PC-9 (cell line): Measurements from ENCODE around the gene PCK2. TPM values are rescaled to one million over a fixed set of nuclear protein-coding genes. Genes with fewer than 3 reads are reported as not detected.

ENCODE experiments used
- BruUV-seq: library from RNA; stranded (reverse); fragments of 400-500 nt; replicated peaks from 2 replicates; lab custom pipeline; 2021; lab: Mats Ljungman, UMichigan
- CTCF ChIA-PET: fragments of 300-600 bp; sonication (Branson Sonifier 250); formaldehyde crosslinking; loops from one replicate; lab custom pipeline; 2022; ENCODE audit warnings: antibody characterized with exemption; lab: Charles Lee
- POLR2A ChIA-PET: fragments of 300-600 bp; sonication (Branson Sonifier 250); formaldehyde crosslinking; loops from one replicate; lab custom pipeline; 2022; ENCODE audit warnings: antibody characterized with exemption; ENCODE audit not compliant: unreplicated experiment; lab: Charles Lee
- DNase-seq, 2 experiments: peaks; one replicate each; pipeline versions ENCODE4 v3.0.0 to v3.0.0-alpha.2; 2015 to 2022; ENCODE audit warnings: mixed read lengths in 1 of 2
- H2AFZ ChIP-seq: fragments of 200-600 bp; sonication (generic); 2 replicates; pipeline ENCODE4 v1.8.1; 2017; ENCODE audit warnings: antibody characterized with exemption
- H3F3A ChIP-seq: fragments of 200-600 bp; sonication (generic); 2 replicates; pipeline ENCODE4 v1.8.1; 2017; ENCODE audit warnings: antibody characterized with exemption, mild to moderate bottlenecking, low read depth; ENCODE audit not compliant: insufficient read depth
- H3K27ac ChIP-seq: fragments of 200-600 bp; sonication (generic); 2 replicates; pipeline ENCODE4 v1.6.1; 2016; ENCODE audit warnings: mixed run types
- H3K27me3 ChIP-seq: fragments of 200-600 bp; sonication (generic); 2 replicates; pipeline ENCODE4 v1.6.1; 2016; ENCODE audit warnings: low read depth, mixed run types; ENCODE audit not compliant: insufficient read depth
- H3K36me3 ChIP-seq: fragments of 200-600 bp; sonication (generic); 2 replicates; pipeline ENCODE4 v1.6.1; 2016; ENCODE audit warnings: low read depth, mixed run types
- H3K4me1 ChIP-seq: fragments of 200-600 bp; sonication (generic); replicated peaks from 2 replicates; pipeline ENCODE4 v1.6.1; 2016; ENCODE audit warnings: mixed run types; ENCODE audit not compliant: insufficient read depth
- H3K4me2 ChIP-seq: fragments of 200-600 bp; sonication (generic); 2 replicates; pipeline ENCODE4 v1.6.1; 2017; ENCODE audit warnings: mixed run types
- H3K4me3 ChIP-seq: fragments of 200-600 bp; sonication (generic); 2 replicates; pipeline ENCODE4 v1.6.1; 2016; ENCODE audit warnings: mixed run types
- H3K79me2 ChIP-seq: fragments of 200-600 bp; sonication (generic); 2 replicates; pipeline ENCODE4 v1.6.1; 2017; ENCODE audit warnings: low read depth, mixed run types
- H3K9me2 ChIP-seq: fragments of 200-600 bp; sonication (generic); 2 replicates; pipeline ENCODE4 v1.8.1; 2017; ENCODE audit warnings: mild to moderate bottlenecking; ENCODE audit not compliant: insufficient read depth
- H3K9me3 ChIP-seq: fragments of 200-600 bp; sonication (generic); 2 replicates; pipeline ENCODE4 v1.8.1; 2016; ENCODE audit warnings: low read depth; ENCODE audit not compliant: insufficient read depth
- H4K20me1 ChIP-seq: fragments of 200-600 bp; sonication (generic); 2 replicates; pipeline ENCODE4 v1.8.1; 2017; ENCODE audit not compliant: insufficient read depth
- EZH2 ChIP-seq: fragments of 200-600 bp; sonication (generic); IDR thresholded peaks from 2 replicates; pipeline ENCODE4 v1.8.0; 2017; ENCODE audit warnings: antibody characterized with exemption, low read depth
- intact Hi-C: fragments of 100-400 bp; cut with micrococcal nuclease; formaldehyde crosslinking; loops from one replicate; pipeline ENCODE4 v1.10.0; 2022; ENCODE audit not compliant: unreplicated experiment
- total RNA-seq: library from RNA; stranded (reverse); gene quantifications from 2 replicates; pipeline ENCODE4 v1.2.3, GENCODE V29; 2021
- TF ChIP-seq, protein P1 (sequence below): fragments of 200-600 bp; sonication (generic); conservative IDR thresholded peaks from 2 replicates; pipeline ENCODE4 v1.6.1; 2017; ENCODE audit warnings: mixed run types, antibody characterized with exemption, mild to moderate bottlenecking, moderate library complexity

The PCK2 gene
- total RNA-seq, 1 experiment from 2014 or later, result 77.4 TPM

DNA sequence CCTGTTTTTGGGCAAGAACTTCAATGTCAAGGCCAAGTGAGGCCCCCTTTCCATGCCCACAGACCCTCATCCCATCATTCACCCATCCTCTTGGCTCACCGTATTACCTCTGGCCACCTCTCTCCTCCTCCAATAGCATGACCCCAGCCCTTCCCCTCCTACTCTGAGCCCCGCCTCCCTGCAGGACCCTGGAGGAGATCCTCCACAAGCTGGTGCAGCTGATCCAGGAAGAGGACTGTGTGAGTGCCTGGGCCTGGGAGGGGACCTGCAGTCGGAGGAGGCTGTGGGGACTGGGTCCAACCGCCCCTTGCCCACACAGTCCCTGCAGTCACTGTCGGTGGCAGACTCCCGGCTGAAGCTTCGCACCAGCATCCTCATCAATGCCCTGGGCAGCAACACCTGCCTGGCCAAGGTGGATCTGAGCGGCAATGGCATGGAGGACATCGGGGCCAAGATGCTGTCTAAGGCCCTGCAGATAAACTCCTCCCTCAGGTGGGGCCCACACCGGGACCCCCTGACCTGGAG is 35.1 kb upstream of the PCK2 start:
- Histone ChIP-seq H3K79me2 (no peaks in the 10 kb centered on the region), H4K20me1 (no peaks in the 10 kb centered on the region), H3K4me1 (no peaks in the 10 kb centered on the region), H3F3A (no peaks in the 10 kb centered on the region), H3K4me3 (no peak overlapping the region), H3K9me3 (no peaks in the 10 kb centered on the region), H3K36me3 (no peaks in the 10 kb centered on the region), H3K4me2 (no peak overlapping the region), H3K27ac (no peak overlapping the region), H2AFZ (no peak overlapping the region), H3K9me2 (no peaks in the 10 kb centered on the region), H3K27me3 (peaks cover 24% of the 10 kb centered on the region)
- intact Hi-C loops, result loop anchor here (1.0 to 2.0 kb wide), 5 partner anchors 31 to 238 kb away; partner anchors contain the start of genes IRF9 and TINF2
- no peak for TF ChIP-seq EZH2
- TF ChIP-seq, protein P1, sequence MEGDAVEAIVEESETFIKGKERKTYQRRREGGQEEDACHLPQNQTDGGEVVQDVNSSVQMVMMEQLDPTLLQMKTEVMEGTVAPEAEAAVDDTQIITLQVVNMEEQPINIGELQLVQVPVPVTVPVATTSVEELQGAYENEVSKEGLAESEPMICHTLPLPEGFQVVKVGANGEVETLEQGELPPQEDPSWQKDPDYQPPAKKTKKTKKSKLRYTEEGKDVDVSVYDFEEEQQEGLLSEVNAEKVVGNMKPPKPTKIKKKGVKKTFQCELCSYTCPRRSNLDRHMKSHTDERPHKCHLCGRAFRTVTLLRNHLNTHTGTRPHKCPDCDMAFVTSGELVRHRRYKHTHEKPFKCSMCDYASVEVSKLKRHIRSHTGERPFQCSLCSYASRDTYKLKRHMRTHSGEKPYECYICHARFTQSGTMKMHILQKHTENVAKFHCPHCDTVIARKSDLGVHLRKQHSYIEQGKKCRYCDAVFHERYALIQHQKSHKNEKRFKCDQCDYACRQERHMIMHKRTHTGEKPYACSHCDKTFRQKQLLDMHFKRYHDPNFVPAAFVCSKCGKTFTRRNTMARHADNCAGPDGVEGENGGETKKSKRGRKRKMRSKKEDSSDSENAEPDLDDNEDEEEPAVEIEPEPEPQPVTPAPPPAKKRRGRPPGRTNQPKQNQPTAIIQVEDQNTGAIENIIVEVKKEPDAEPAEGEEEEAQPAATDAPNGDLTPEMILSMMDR, result no peak
- ChIA-PET POLR2A (interaction anchor here (0.8 to 1.6 kb wide), 2 partner anchors 35 to 88 kb away, joined by 3 read pairs; partner anchors contain the start of gene PCK2), CTCF (interaction anchor here (1.0 to 1.3 kb wide), 4 partner anchors 31 to 77 kb away, joined by 3 to 14 read pairs (median 4); partner anchors contain the start of gene PSME1)
- BruUV-seq, result no TSS peak
- DNase-seq, result no peak

DNA sequence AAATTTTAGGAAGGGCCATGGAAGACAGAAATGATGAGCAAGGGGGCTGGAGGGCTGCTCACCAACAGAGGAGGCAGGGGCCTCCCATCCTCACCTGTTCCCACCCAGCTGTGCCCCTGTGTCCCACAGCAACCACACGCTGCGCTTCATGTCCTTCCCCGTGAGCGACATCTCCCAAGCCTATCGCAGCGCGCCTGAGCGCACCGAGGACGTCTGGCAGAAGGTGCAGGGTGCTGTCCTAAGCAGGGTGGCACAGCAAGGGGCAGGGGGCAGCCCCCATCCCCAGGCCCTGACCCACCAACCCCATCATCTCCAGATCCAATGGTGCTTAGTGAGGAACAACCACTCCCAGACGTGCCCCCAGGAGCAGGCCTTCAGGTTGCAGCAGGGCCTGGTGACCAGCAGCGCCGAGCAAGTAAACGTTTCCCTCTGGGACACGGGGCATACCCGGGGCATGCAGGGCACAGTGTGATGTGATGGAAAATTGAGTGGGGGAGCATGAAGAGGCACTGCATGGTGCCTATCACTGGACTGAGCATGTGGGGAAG is 34.2 kb upstream of the PCK2 start:
- no peaks in the 10 kb centered on the region for H3K36me3 ChIP-seq
- no peak for DNase-seq
- H3K27ac ChIP-seq, result no peak overlapping the region
- no peaks in the 10 kb centered on the region for H3F3A ChIP-seq
- POLR2A ChIA-PET, result no interaction called here
- H3K9me3 ChIP-seq, result no peaks in the 10 kb centered on the region
- no peak overlapping the region for H2AFZ ChIP-seq
- no peak for TF ChIP-seq EZH2
- TF ChIP-seq, protein P1, result no peak
- no peaks in the 10 kb centered on the region for H4K20me1 ChIP-seq
- no peak overlapping the region for H3K4me2 ChIP-seq
- H3K9me2 ChIP-seq, result no peaks in the 10 kb centered on the region
- H3K79me2 ChIP-seq, result no peaks in the 10 kb centered on the region
- no peak overlapping the region for H3K4me3 ChIP-seq
- H3K27me3 ChIP-seq, result peaks cover 17% of the 10 kb centered on the region; the same call in 1 of the 2 replicates
- intact Hi-C loops, result loop anchor here (2.0 kb wide), 2 partner anchors 101 to 183 kb away; partner anchors contain the start of genes IRF9 and TINF2
- CTCF ChIA-PET, result no interaction called here
- H3K4me1 ChIP-seq, result no peaks in the 10 kb centered on the region
- no TSS peak for BruUV-seq

DNA sequence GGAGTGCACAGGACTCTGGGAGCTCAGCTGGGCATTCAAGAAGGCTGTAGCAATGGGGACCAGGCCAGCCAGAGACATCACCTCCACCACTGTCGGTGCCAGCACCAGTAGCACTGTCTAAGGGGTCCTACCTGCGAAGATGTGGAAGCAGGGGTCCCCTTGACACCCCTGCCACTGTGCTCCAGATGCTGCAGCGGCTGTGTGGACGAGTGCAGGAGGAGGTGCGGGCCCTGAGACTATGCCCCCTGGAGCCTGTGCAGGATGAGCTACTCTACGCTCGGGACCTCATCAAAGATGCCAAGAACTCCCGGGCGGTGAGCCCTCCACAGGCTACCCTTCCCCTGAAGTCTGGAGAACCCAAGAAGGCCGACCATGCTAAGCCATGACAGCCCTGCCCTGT is 33.7 kb upstream of the PCK2 start:
- intact Hi-C loops, result no loop called here
- Histone ChIP-seq H3K79me2 (no peaks in the 10 kb centered on the region), H3K36me3 (no peaks in the 10 kb centered on the region), H3K4me2 (no peak overlapping the region), H2AFZ (no peak overlapping the region), H3K9me3 (no peaks in the 10 kb centered on the region), H3F3A (no peaks in the 10 kb centered on the region), H3K4me3 (no peak overlapping the region), H4K20me1 (no peaks in the 10 kb centered on the region), H3K27me3 (0 out of 2 replicates have a peak, but pooled peaks cover 11% of the 10 kb centered on the region), H3K9me2 (no peaks in the 10 kb centered on the region), H3K4me1 (no peaks in the 10 kb centered on the region), H3K27ac (no peak overlapping the region)
- no TSS peak for BruUV-seq
- DNase-seq, result no peak
- no peak for TF ChIP-seq EZH2
- TF ChIP-seq, protein P1, result no peak
- ChIA-PET POLR2A (no interaction called here), CTCF (no interaction called here)
